Stimulated activated CD8-positive, alpha-beta memory T cell treated with anti-CD3 and anti-CD28 coated beads, Interleukin-15, amount 100 ng/mL, for 24 hours (primary cell): ENCODE data around the gene SHFL.

ENCODE experiments used
- DNase-seq: peaks from one replicate; pipeline ENCODE4 v3.0.0-alpha.2; 2020; ENCODE audit warnings: low read depth

Gene SHFL

DNA sequence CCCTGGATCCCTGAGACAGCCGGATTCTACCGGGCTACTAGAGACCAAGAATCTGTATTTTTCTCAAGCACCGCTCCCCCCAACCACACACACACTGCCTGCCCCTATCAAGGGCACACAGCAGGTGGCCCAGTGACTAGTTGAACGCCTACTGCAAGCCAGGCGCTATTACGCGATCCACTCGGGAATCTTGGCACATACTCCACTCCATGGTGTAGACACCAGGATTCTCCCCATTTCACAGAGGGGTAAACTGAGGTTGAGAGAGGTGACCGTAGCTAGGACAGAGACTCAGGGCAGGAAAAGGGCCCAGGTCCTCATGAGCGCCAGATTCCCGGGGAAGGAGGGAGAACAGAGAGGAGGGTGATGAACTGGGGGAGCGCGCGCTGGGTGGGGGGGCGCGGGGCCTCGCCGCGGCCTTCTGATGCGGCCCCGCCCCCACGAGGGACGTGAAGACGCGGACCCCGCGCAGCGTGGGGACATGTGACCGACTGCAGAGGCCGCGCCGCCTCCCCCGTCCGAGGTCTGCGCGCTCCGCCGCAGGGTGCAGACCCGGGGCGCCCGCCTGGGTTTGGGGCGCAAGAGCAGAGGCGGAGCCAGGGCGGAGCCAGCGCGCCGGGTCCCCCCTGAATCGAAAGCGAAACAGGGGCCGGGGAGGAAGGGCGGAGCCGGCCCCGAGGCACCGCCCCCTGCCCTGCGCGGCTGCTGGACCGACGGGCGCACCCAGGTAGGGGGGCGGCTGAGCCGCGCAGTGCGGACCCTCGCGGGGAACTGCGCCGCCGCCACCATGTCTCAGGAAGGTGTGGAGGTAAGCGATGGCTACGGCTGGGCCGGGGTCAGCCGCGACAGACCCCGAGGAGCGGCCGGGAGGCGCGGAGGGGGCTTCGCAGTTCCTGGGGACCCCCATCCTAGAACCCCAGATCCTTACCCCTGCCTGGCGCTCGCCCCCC is at the start of gene SHFL:
SHFL (plus strand) TSS at position 677 of the 950 bp plus-strand sequence; CDS start at position 788, 111 bp downstream.
- DNase-seq: peak; percentile 64

- DNase-seq: no peak
These were observed 49.5 kb upstream of the SHFL start for GRCh38 chr19:10036601-10037071.

GRCh38 chr19:10037367-10037766 is 48.8 kb upstream of the SHFL start:
- no peak for DNase-seq

DNA sequence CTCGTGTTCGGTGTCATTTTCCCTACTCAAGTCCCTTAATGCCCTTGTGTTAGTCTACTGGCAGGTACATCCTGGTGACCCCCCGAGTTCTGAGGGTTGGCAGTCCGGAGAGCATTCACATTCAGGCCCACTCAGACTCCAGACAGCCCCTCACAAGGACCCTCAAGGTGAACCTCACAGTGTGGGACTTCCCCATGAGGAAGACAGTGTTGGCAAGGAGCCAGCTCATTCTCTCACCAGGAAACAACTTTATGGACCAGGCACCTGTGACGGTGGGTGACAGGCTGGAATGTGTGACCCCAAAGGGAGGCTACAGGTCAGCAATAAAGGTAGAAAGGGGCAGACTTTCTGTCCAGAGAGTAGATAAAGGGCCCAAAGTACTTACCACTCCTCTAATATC is 48.3 kb upstream of the SHFL start:
- no peak for DNase-seq

DNA sequence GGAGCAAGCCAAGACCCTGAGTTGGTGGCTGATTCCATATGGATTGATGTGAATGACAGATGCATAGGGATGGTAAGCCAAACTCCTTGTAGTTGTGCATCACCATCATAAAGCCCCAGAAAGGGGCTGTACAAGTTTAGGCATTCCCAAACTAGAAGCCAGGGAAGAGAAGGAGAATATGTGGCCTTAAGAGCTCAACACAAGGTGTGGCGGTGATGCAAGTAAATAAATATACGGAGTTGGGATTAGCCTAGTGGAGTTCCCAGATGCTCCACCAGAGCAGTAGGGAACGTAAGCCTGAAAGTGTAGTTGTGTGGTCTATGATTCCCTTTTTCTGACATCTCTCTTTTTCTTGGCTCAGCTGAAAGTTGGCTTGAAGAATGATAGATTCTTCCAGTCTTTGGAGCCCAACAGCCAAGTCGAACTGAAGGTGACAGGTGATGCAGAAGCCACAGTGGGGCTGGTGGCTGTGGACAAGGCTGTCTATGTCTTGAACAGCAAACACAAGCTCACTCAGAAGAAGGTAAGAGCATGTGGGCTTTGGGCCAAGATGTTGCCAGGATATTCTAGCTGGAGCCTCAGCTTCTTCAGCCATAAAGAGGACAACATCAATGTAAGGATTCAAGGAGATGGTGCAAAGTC is 42.7 kb upstream of the SHFL start:
- no peak for DNase-seq

DNA sequence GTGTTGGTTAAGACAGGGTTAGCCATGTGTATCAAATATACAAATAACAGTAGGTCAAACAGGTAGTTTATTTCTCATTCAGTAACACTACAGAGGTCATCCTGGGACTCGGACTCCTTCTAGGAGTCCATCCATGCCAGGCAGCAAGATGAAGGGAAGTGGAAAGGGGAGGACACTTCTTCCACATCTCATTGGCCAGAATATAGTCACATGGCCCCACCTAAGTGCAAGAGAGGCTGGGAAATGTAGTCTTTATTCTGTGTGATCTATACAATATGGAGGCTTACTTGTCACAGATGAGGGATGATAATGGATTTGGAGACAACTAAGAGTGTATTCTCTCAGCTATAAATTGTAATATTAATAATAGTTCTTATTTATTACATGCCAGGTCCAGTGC is 41.7 kb upstream of the SHFL start:
- DNase-seq: no peak

DNA sequence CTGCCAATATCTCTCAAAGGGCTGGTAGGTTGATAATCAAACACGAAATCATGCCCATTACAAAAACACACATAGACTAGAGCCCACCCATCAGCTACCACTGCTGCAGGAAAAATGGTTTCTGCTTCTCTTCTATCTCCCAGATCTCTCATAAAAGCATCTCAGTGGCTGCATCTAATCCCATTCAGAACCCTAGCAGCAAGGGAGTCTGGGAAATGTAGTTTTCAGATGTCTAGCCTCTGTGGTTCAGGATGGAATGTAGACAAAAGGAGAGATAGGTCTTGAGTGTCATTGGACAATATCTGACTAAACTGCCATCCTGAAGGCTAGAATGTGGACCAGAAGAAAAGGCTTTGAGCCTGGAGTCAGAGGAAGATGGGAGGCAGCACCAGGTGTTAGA is 40.7 kb upstream of the SHFL start:
- no peak for DNase-seq

- no peak for DNase-seq
These were observed 36.5 kb upstream of the SHFL start for GRCh38 chr19:10049626-10050025.

- no peak for DNase-seq
These were observed 33.3 kb upstream of the SHFL start for GRCh38 chr19:10052602-10053360.

DNA sequence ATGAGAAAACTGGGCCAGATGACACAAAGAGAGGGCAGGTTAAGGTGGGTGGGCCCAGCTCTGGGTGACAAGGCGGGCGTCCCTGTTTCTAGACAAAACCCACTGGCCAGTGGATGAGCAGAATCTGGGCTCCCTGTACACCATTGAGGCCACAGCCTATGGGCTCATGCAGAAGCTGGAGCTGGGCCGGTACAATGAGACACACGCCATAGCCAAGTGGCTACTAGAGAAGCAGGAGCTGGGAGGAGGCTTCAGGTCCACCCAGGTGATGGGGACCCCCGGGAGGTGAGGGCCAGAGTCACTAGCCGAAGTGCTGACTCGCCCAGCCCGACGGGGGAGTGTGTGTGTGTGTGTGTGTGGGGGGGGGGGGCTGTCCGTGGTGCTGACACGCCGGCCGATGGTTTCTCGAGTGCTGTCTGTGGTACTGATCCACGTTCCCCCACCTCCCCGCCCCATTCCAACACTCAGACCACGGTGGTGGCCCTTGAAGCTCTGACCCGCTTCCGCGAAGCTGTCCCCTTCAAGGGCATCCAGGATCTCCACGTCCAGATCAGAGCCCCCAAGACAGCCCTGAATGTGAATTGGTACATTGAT is 24.3 kb upstream of the SHFL start:
- no peak for DNase-seq

- no peak for DNase-seq
These were observed 17.9 kb upstream of the SHFL start for GRCh38 chr19:10068205-10068604.

- DNase-seq: no peak
These were observed 17.1 kb upstream of the SHFL start for GRCh38 chr19:10069046-10069445.

GRCh38 chr19:10070730-10071446 is 15.2 kb upstream of the SHFL start:
- DNase-seq: no peak

GRCh38 chr19:10074153-10074552 is 12.0 kb upstream of the SHFL start:
- no peak for DNase-seq

- no peak for DNase-seq
These were observed 9.6 kb upstream of the SHFL start for GRCh38 chr19:10076535-10076934.

GRCh38 chr19:10078329-10078728 is 7.8 kb upstream of the SHFL start:
- DNase-seq: no peak

DNA sequence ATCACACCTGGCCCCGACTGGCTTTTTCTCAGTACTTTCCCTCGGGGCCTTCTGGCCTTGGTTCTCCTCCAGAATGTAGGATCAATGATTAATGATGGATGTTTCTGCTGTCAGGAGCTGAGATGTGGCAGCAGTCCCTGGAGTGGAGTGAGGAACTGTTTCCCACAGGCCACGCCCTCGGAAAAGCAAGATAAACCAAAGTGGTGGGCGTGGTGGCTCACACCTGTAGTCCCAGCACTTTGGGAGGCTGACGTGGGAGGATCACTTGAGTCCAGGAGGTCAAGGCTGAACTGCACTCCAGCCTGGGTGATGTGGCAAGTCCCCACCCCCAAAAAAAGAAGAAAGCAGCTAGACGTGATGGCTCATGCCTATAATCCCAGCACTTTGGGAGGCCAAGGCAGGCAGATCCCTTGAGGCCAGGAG is 7.1 kb upstream of the SHFL start:
- no peak for DNase-seq

- DNase-seq: no peak
These were observed 2.2 kb upstream of the SHFL start for GRCh38 chr19:10083911-10084310.

DNA sequence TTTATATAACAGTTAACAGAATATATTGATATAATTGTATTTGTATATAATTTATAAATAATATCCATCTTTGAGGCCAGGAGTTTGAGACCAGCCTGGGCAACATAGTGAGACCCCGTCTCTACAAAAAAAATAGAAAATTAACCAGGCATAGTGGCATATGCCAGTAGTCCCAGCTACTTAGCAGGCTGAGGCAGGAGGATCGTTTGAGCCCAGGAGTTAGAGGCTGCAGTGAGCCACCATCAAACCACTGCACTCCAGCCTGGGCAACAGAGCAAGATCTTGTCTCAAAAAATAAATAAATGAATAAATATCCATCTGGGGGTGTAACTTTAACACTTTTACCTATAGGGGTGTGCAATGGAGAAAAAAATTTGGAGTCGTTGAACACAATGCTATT is 1.3 kb upstream of the SHFL start:
- DNase-seq: no peak

GRCh38 chr19:10086591-10087192 is 575 bp downstream of the SHFL start:
- no peak for DNase-seq
